Mucosa of descending colon (tissue), 3 donors: ENCODE measurements around the gene YTHDF2. TPM values are rescaled to one million over a fixed set of nuclear protein-coding genes. Genes with fewer than 3 reads are reported as not detected.

Experiments used
- ATAC-seq: fragments of 200-7000 bp; cut with Tn5 transposase; one replicate; pipeline ENCODE4 v1.9.1; 2020; ENCODE audit warnings: mild to moderate bottlenecking, moderate library complexity
- DNase-seq, 3 donors: peaks; one replicate each; pipeline ENCODE4 v3.0.0-alpha.2; 2020
- H3K36me3 ChIP-seq: fragments of 200-600 bp; one replicate; pipeline ENCODE4 v1.8.0; 2021; ENCODE audit warnings: low read depth, mild to moderate bottlenecking
- H3K4me1 ChIP-seq: fragments of 200-600 bp; one replicate; pipeline ENCODE4 v1.8.0; 2021; ENCODE audit warnings: low read depth, mild to moderate bottlenecking
- H3K4me3 ChIP-seq: fragments of 200-600 bp; one replicate; pipeline ENCODE4 v1.8.0; 2021; ENCODE audit warnings: mild to moderate bottlenecking
- H3K9me3 ChIP-seq: fragments of 200-600 bp; one replicate; pipeline ENCODE4 v1.8.0; 2021; ENCODE audit warnings: mild to moderate bottlenecking
- CTCF ChIP-seq: fragments of 200-600 bp; IDR thresholded peaks from one replicate; pipeline ENCODE4 v1.8.0; 2022; ENCODE audit warnings: antibody characterized with exemption, mild to moderate bottlenecking
- intact Hi-C, 2 donors: fragments of 100-400 bp; cut with DNase I in 1 of 2; cut with micrococcal nuclease in 1 of 2; formaldehyde crosslinking; loops; one replicate each; pipeline versions ENCODE4 v1.11.0 to v1.11.1; 2022; cut with DNase I, micrococcal nuclease
- total RNA-seq, 3 donors: library from RNA; stranded (reverse); fragmentation: NEBNext Ultra II Directional in 2 of 3; extraction: Animal tissue kit (Norgen Biotek cat#: 25700) in 2 of 3; gene quantifications; one replicate each; pipeline versions ENCODE4 v1.2.1 to v1.2.4, GENCODE V29; 2021 to 2023
- donor health status: DM: no; HTN: no; CAD: no; lungs with moderate emphysema.
- donor health status: DM: no; HTN: no; CAD: no.
- donor health status: DM: no; HTN: yes; CAD: no.

Gene YTHDF2
- total RNA-seq, 3 donors from 2014 or later = 55.7 to 59.0 (median 55.8) TPM

GRCh38 chr1:28812669-28813468 is 76.1 kb downstream of the YTHDF2 start:
- no peak for TF ChIP-seq CTCF
- Histone ChIP-seq H3K4me3 (no peak overlapping the region), H3K4me1 (no peaks in the 10 kb centered on the region), H3K36me3 (no peaks in the 10 kb centered on the region), H3K9me3 (no peaks in the 10 kb centered on the region)
- intact Hi-C loops = no loop called here
- ATAC-seq (peak; percentile 48), DNase-seq (no peak)

GRCh38 chr1:28813931-28814465 is 77.3 kb downstream of the YTHDF2 start:
- no peak for TF ChIP-seq CTCF
- Histone ChIP-seq H3K36me3 (no peaks in the 10 kb centered on the region), H3K4me3 (no peak overlapping the region), H3K4me1 (no peaks in the 10 kb centered on the region), H3K9me3 (no peaks in the 10 kb centered on the region)
- intact Hi-C loops = no loop called here
- DNase-seq (no peak), ATAC-seq (no peak)

GRCh38 chr1:28815533-28816185 is 78.9 kb downstream of the YTHDF2 start:
- no peak for TF ChIP-seq CTCF
- no peak for ATAC-seq

GRCh38 chr1:28817133-28817532 is 80.4 kb downstream of the YTHDF2 start:
- TF ChIP-seq CTCF = no peak
- Histone ChIP-seq H3K4me1 (no peaks in the 10 kb centered on the region), H3K9me3 (no peaks in the 10 kb centered on the region), H3K36me3 (no peaks in the 10 kb centered on the region), H3K4me3 (no peak overlapping the region)
- intact Hi-C loops = no loop called here
- ATAC-seq (no peak), DNase-seq (no peak)

More at GRCh38 chr1:28815533-28816185, 78.9 kb downstream of the YTHDF2 start:
- Histone ChIP-seq H3K36me3 (no peaks in the 10 kb centered on the region), H3K4me1 (no peaks in the 10 kb centered on the region), H3K4me3 (no peak overlapping the region), H3K9me3 (no peaks in the 10 kb centered on the region)
- intact Hi-C loops = no loop called here
- no peak for DNase-seq

GRCh38 chr1:28819020-28819419 is 82.3 kb downstream of the YTHDF2 start:
- TF ChIP-seq CTCF = no peak
- ATAC-seq = no peak

More at GRCh38 chr1:28819020-28819419, 82.3 kb downstream of the YTHDF2 start:
- Histone ChIP-seq H3K4me3 (no peak overlapping the region), H3K36me3 (no peaks in the 10 kb centered on the region), H3K9me3 (no peaks in the 10 kb centered on the region), H3K4me1 (no peaks in the 10 kb centered on the region)
- intact Hi-C loops = no loop called here
- no peak for DNase-seq

Other genes starting within 250 kb of the YTHDF2 start
- 10 to 100 TPM; 23.0 to 34.3 (median 25.3) TPM for gene RCC1, start 230.9 kb upstream of the YTHDF2 start, total RNA-seq
- 10 to 100 TPM; 13.1 to 20.9 (median 16.0) TPM for gene TRNAU1AP, start 183.9 kb upstream of the YTHDF2 start, total RNA-seq
- gene RAB42, start 144.7 kb upstream of the YTHDF2 start, total RNA-seq = 1 to 10 TPM; 3.5 to 5.9 (median 3.8) TPM
- gene TAF12, start 93.9 kb upstream of the YTHDF2 start, total RNA-seq = 10 to 100 TPM; 12.2 to 23.2 (median 15.5) TPM
- gene RNU11, start 88.3 kb upstream of the YTHDF2 start, total RNA-seq = not detected
- gene GMEB1, start 68.2 kb upstream of the YTHDF2 start, total RNA-seq = 10 to 100 TPM; 12.5 to 13.9 (median 13.0) TPM
- 1 to 10 TPM in 1 of 3 donors, under 1 TPM in 2; 0.06 to 1.1 (median 0.48) TPM for gene OPRD1, start 75.2 kb downstream of the YTHDF2 start, total RNA-seq
- 10 to 100 TPM; 45.8 to 82.2 (median 76.3) TPM for gene EPB41, start 177.6 kb downstream of the YTHDF2 start, total RNA-seq